Measurements from ENCODE around the gene ACTR1B.
"Not testable (repeated sequence)": the region's sequence is repeated elsewhere in the genome, so short reads cannot be mapped to it uniquely, and the experiment has no call there.

Gene ACTR1B

DNA sequence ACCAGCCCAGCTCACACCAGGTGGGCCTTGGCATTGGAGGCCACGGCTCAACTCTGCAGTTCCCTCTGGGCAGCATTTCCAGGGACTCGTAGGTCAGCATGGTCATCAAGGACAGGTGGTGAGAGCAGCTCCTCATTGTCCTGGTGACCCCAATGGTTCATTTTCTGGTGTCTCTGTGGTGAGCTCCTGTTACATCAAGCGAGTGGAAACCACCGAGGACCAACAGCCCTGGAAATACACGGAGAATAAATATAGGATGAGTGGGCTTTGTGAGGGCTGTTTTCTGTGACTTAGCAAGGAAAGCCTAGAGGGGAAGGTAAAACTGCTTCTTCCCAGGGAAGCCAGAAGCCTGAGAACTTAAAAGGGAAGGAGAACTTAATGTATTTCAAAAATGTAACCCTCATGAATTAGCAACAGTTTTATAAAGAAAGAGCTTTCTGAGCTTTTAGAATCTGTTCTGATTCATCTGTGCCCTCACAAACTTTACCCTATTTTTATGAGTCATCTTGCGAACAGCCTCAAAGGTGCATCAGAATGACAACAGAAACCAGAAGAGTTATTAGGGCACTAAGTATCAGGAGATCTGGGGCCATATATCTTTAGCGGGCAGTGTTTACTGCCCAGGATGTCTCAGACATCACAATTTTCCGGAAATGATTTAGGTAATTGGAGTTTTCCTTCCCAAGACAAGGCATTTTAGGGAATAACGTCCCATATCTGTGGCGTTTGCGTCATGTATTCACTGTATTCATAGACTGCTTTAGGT, 24.4 kb upstream of the ACTR1B start:
- no peak for DNase-seq

- DNase-seq = not testable (repeated sequence)
These were observed 23.4 kb upstream of the ACTR1B start for GRCh38 chr2:97687235-97687634.

- DNase-seq = no peak
These were observed 14.5 kb upstream of the ACTR1B start for GRCh38 chr2:97678298-97678697.

- DNase-seq = no peak
These were observed 13.6 kb upstream of the ACTR1B start for GRCh38 chr2:97677480-97677879.

- no peak for DNase-seq
These were observed 12.8 kb upstream of the ACTR1B start for GRCh38 chr2:97676620-97677019.

DNA sequence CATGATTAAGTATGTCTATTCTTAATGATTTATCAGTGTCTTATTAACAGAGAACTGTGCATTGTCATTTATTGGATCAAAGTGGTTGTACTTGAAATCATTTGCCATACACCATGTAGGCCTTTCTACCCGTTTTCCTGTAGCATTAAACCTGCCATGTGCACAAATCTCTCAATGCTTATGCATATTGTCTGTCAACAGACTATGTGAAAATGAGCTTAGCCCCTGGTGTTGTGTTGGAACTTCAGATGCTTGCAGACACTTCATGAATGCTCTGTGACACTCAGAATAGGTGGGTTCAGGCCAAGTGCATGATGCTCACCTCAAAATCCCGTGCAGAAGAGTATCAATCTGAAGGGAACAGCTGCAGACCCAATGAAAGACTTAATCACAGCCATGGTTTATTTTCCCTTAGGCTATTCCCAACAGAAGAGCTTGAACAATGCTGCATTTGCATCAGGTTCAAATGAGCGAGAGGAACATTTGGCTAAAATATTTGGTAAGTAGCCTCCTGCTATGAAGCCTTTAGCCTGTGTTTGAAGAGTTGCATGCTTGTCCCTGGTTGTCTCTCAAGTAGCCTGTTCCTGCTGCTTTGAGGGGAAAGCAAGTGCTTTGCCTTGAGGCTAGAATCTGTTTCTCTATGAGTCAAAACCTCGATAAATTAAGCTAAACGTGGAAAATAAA, 11.7 kb upstream of the ACTR1B start:
- DNase-seq = no peak

- DNase-seq = no peak
These were observed 10.1 kb upstream of the ACTR1B start for GRCh38 chr2:97673915-97674283.

- no peak for DNase-seq
These were observed 9.5 kb upstream of the ACTR1B start for GRCh38 chr2:97673182-97673914.

- DNase-seq = not testable (repeated sequence)
These were observed 8.8 kb upstream of the ACTR1B start for GRCh38 chr2:97672606-97673140.

DNA sequence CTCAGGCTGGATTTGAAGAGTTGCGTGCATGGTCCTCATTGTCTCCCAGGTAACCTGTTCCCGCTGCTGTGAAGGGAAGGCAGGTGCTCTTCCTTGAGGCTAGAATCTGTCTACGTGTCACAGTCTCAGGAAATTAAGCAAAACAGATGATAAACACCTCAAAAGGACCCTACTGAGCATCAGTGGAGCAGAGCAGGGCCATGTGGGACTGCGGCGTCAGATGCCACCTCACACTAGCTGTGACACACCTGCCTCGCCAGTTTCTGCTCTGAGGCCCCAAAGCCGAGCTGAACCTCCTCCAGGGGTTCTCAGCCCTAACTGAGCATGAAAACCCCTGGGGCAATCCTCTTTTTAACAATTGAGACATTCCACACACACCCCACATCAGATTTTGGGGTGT, 7.7 kb upstream of the ACTR1B start:
- DNase-seq = no peak

GRCh38 chr2:97670471-97670870, 6.6 kb upstream of the ACTR1B start:
- DNase-seq = no peak

- DNase-seq = no peak
These were observed 5.6 kb upstream of the ACTR1B start, which contains the start of gene C2orf92 for GRCh38 chr2:97669448-97669847. TSS of gene C2orf92 (plus strand) at chr2:97669713. CDS start at chr2:97669789, 76 bp downstream.

- no peak for DNase-seq
These were observed 759 bp upstream of the ACTR1B start for GRCh38 chr2:97664636-97664970.

- no peak for DNase-seq
These were observed 250 bp downstream of the ACTR1B start for GRCh38 chr2:97663626-97663961.

DNA sequence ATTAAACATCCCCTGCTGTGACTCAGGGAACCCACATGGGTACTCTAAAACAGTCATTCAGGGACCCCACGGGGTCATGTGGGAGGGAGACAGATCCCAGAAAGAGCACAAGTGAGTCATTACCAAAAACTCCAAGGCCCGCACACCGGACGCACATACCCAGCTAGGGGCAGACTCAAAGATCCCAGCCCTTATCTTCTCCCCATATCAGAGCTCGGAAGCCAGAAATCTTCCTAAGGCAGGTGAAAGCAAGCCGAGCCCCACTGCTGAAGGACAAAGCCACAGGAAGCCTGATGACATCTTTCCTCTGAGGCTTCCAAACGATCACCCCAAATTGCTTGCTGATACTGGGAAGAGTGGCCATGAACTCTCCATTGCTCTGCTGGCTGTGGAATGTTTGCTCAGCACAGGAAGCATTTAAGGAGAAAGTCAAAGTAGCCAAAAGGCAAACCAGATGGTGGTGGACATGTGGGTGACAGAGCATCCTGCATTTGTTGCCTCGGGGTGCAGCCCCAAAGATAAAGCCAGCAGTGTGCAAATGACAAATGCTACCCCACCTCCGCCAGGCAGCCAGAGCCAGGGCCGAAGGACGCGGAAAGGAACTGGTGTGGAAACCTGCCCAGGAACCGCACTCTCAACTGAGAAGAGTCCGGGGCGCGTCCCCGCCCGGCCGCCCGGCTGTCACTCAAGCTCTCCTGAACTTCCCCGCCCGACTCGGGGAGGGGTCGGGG, 784 bp downstream of the ACTR1B start:
- DNase-seq = peak; percentile 73

DNA sequence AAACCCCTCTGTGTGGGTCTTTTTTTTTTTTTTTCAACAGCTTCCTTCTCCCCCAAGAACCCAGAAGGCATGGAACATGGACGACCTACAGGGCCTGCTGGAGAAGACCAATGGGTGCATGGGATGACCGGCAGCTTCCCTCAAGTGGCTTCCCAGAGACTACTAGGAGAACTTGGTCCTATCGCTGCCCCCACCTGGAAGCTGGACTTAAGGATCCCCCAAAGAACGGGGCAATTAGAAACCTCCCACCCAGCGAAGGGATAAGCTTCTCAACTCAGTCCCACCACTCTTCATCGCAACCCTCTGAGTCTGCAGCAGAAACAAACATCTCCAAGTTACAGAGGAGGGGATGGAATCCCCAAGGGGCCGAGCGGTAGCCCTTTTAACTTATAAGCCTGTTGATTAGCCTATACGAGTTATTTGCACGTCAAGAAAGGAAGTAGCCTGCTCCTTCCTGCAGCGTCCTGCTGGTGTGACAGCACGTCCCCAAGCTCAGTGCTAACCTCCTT, 1.4 kb downstream of the ACTR1B start:
- no peak for DNase-seq

- no peak for DNase-seq
These were observed 1.9 kb downstream of the ACTR1B start for GRCh38 chr2:97661927-97662326.

DNA sequence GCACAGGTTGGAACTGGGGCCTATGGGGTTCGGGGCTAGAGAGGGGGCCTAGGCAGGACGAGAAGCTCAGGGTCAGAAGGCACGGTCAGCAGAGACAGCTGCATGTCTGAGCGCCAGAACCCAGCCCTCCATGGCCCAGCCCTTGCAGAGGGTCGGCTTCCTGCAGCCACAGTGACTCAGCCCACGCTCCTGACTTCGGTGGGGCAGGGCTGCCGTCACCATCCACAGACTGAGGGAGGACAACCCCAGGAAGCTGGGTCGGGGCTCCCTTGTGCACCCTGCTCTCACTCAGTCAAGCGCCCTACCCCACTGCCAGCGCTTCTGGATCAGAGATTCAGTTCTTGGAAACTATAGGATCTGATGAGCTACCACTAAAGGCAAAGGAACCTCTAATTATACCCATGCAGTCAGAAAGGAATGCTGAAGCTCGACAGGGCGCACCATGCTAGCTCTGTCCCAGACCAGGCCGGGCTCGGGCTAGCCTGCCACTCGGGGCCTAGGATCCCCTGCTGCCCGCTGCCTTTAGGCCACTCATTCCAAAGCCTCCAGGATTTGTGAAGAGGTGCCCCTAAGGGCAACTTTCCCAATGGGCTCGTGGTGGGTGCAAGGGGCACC, 3.0 kb downstream of the ACTR1B start:
- no peak for DNase-seq

- DNase-seq = no peak
These were observed 3.6 kb downstream of the ACTR1B start for GRCh38 chr2:97660044-97660774.

- no peak for DNase-seq
These were observed 4.4 kb downstream of the ACTR1B start for GRCh38 chr2:97659256-97660043.

- no peak for DNase-seq
These were observed 5.1 kb downstream of the ACTR1B start for GRCh38 chr2:97658691-97659157.

Measured in activated CD4-positive, CD25-positive, alpha-beta regulatory T cell treated with anti-CD3 and anti-CD28 coated beads, Interleukin-2, amount 50 U/mL, for 72 hours (primary cell).